IMR-90 (cell line): ENCODE results near the gene ACOT7. TPM values are rescaled to one million over a fixed set of nuclear protein-coding genes. Genes with fewer than 3 reads are reported as not detected.

ENCODE experiments used
- ATAC-seq: fragments of 200-7000 bp; cut with Tn5 transposase; 2 replicates; pipeline ENCODE4 v1.9.1; 2020; ENCODE audit warnings: low read depth, mild to moderate bottlenecking, moderate library complexity
- BruUV-seq: library from RNA; stranded (reverse); fragments of 400-500 nt; replicated peaks from 2 replicates; lab custom pipeline; 2021; lab: Mats Ljungman, UMichigan
- CTCF ChIA-PET: fragments of 300-600 bp; formaldehyde crosslinking; extraction: SDS; loops from one replicate; lab custom pipeline; 2021; ENCODE audit warnings: antibody characterized with exemption; lab: Yijun Ruan, JAX
- POLR2A ChIA-PET: fragments of 300-600 bp; sonication (Branson Sonifier 250); formaldehyde crosslinking; loops from one replicate; lab custom pipeline; 2022; ENCODE audit warnings: antibody characterized with exemption; ENCODE audit not compliant: unreplicated experiment; lab: Charles Lee
- DNase-seq: peaks from one replicate; pipeline ENCODE4 v3.0.0; 2013
- H2AFZ ChIP-seq: replicated peaks from 2 replicates; pipeline ENCODE3; 2013; ENCODE audit warnings: low read length, mild to moderate bottlenecking; ENCODE audit not compliant: poor library complexity
- H2AK5ac ChIP-seq: 2 replicates; pipeline ENCODE4 v1.6.1; 2013; ENCODE audit warnings: low read depth, low read length, inconsistent platforms
- H2AK9ac ChIP-seq: replicated peaks from 2 replicates; pipeline ENCODE3; 2013; ENCODE audit warnings: mild to moderate bottlenecking, low read depth, low read length, moderate library complexity; ENCODE audit not compliant: poor library complexity
- H2BK120ac ChIP-seq: 2 replicates; pipeline ENCODE4 v1.6.1; 2013; ENCODE audit warnings: low read depth, low read length, inconsistent platforms
- H2BK15ac ChIP-seq: 3 replicates; pipeline ENCODE4 v1.6.1; 2013; ENCODE audit warnings: low read depth, low read length, inconsistent platforms
- H2BK20ac ChIP-seq: 2 replicates; pipeline ENCODE4 v1.6.1; 2013; ENCODE audit warnings: low read depth, mild to moderate bottlenecking, inconsistent platforms, low read length, moderate library complexity
- H2BK5ac ChIP-seq: 2 replicates; pipeline ENCODE4 v1.6.1; 2013; ENCODE audit warnings: mild to moderate bottlenecking, low read depth, low read length, inconsistent platforms; ENCODE audit not compliant: poor library complexity, severe bottlenecking
- H3K14ac ChIP-seq: replicated peaks from 2 replicates; pipeline ENCODE4 v1.6.1; 2013; ENCODE audit warnings: low read depth, low read length, inconsistent platforms
- H3K18ac ChIP-seq: 2 replicates; pipeline ENCODE4 v1.6.1; 2013; ENCODE audit warnings: low read depth, low read length, control low read depth
- H3K23ac ChIP-seq: 2 replicates; pipeline ENCODE4 v1.6.1; 2013; ENCODE audit warnings: low read depth, low read length, inconsistent platforms
- H3K27ac ChIP-seq: 2 replicates; pipeline ENCODE4 v1.5.1; 2013; ENCODE audit warnings: mild to moderate bottlenecking, control low read depth, low read length; ENCODE audit not compliant: insufficient read depth
- H3K27me3 ChIP-seq: 2 replicates; pipeline ENCODE4 v1.6.1; 2013; ENCODE audit warnings: low read length; ENCODE audit not compliant: control insufficient read depth, insufficient read depth
- H3K36me3 ChIP-seq: 2 replicates; pipeline ENCODE4 v1.6.1; 2013; ENCODE audit warnings: low read length, mixed read lengths; ENCODE audit not compliant: control insufficient read depth, insufficient read depth
- H3K4ac ChIP-seq: 2 replicates; pipeline ENCODE4 v1.6.1; 2013; ENCODE audit warnings: low read depth, low read length, inconsistent platforms
- H3K4me1 ChIP-seq: 2 replicates; pipeline ENCODE4 v1.6.1; 2013; ENCODE audit warnings: low read length, mixed read lengths; ENCODE audit not compliant: control insufficient read depth, insufficient read depth
- H3K4me2 ChIP-seq: 2 replicates; pipeline ENCODE4 v1.6.1; 2013; ENCODE audit warnings: low read depth, mild to moderate bottlenecking, control low read depth, low read length, moderate library complexity
- H3K4me3 ChIP-seq: 2 replicates; pipeline ENCODE4 v1.5.1; 2013; ENCODE audit warnings: low read depth, mild to moderate bottlenecking, control low read depth, low read length, moderate library complexity; ENCODE audit not compliant: insufficient read depth
- H3K56ac ChIP-seq: 2 replicates; pipeline ENCODE4 v1.6.1; 2013; ENCODE audit warnings: low read length, inconsistent platforms; ENCODE audit not compliant: insufficient read depth; ENCODE audit errors: extremely low read depth
- H3K79me1 ChIP-seq, 2 experiments: 2 replicates each; pipeline ENCODE4 v1.6.1; 2013; ENCODE audit warnings: low read length in 2 of 2, inconsistent platforms in 1 of 2, low read depth in 1 of 2
- H3K9ac ChIP-seq: 2 replicates; pipeline ENCODE4 v1.6.1; 2013; ENCODE audit warnings: low read depth, low read length, control low read depth
- H3K9me1 ChIP-seq: 2 replicates; pipeline ENCODE4 v1.6.1; 2013; ENCODE audit warnings: low read length, inconsistent platforms; ENCODE audit not compliant: insufficient read depth
- H3K9me3 ChIP-seq: 2 replicates; pipeline ENCODE4 v1.6.1; 2013; ENCODE audit warnings: low read length; ENCODE audit not compliant: control insufficient read depth, insufficient read depth
- H4K20me1 ChIP-seq: 2 replicates; pipeline ENCODE4 v1.6.1; 2013; ENCODE audit warnings: low read length, inconsistent platforms; ENCODE audit not compliant: insufficient read depth
- H4K5ac ChIP-seq: 2 replicates; pipeline ENCODE4 v1.6.1; 2013; ENCODE audit warnings: mild to moderate bottlenecking, low read depth, low read length, control low read depth
- H4K8ac ChIP-seq, 2 experiments: 2 replicates each; pipeline ENCODE4 v1.6.1; 2013; ENCODE audit warnings: low read depth in 2 of 2, low read length in 2 of 2, control low read depth in 1 of 2, inconsistent platforms in 1 of 2
- H4K91ac ChIP-seq: 2 replicates; pipeline ENCODE4 v1.6.1; 2013; ENCODE audit warnings: low read depth, low read length, inconsistent platforms; ENCODE audit not compliant: insufficient read depth
- BHLHE40 ChIP-seq: fragments of 150-350 bp; IDR thresholded peaks from 2 replicates; pipeline ENCODE4 v1.6.1; 2016; ENCODE audit warnings: mild to moderate bottlenecking, low read depth, low read length
- CHD1 ChIP-seq: IDR thresholded peaks from 2 replicates; pipeline ENCODE4 v1.6.1; 2012; ENCODE audit warnings: low read depth, low read length, improper control_type of control experiment
- FOS ChIP-seq: fragments of 150-350 bp; IDR thresholded peaks from 2 replicates; pipeline ENCODE4 v1.6.1; 2016; ENCODE audit warnings: low read depth, low read length
- MAFK ChIP-seq: IDR thresholded peaks from 2 replicates; pipeline ENCODE4 v1.6.1; 2012; ENCODE audit warnings: low read depth, low read length, improper control_type of control experiment
- MAZ ChIP-seq: IDR thresholded peaks from 2 replicates; pipeline ENCODE4 v1.6.1; 2012; ENCODE audit warnings: low read depth, mild to moderate bottlenecking, low read length, improper control_type of control experiment, moderate library complexity, borderline replicate concordance
- MXI1 ChIP-seq: IDR thresholded peaks from 2 replicates; pipeline ENCODE4 v1.6.1; 2012; ENCODE audit warnings: low read depth, mild to moderate bottlenecking, low read length, moderate library complexity, borderline replicate concordance
- NFE2L2 ChIP-seq: fragments of 150-350 bp; IDR thresholded peaks from 2 replicates; pipeline ENCODE4 v1.6.1; 2016; ENCODE audit warnings: low read depth, mild to moderate bottlenecking, low read length
- POLR2A ChIP-seq: IDR thresholded peaks from 2 replicates; pipeline ENCODE4 v1.6.1; 2012; ENCODE audit warnings: mild to moderate bottlenecking, low read depth, low read length
- RAD21 ChIP-seq: IDR thresholded peaks from 2 replicates; pipeline ENCODE4 v1.6.1; 2012; ENCODE audit warnings: low read length, improper control_type of control experiment
- RFX5 ChIP-seq: IDR thresholded peaks from 2 replicates; pipeline ENCODE4 v1.8.0; 2012; ENCODE audit warnings: low read depth, mild to moderate bottlenecking, low read length, moderate library complexity
- SMC3 ChIP-seq: fragments of 150-350 bp; IDR thresholded peaks from 2 replicates; pipeline ENCODE4 v1.6.1; 2016; ENCODE audit warnings: low read depth, mild to moderate bottlenecking, antibody characterized with exemption, low read length, moderate library complexity
- WGBS, 2 experiments: methylation state at CpG; one replicate each; pipeline versions ENCODE4 v1.1.5 to v1.1.7; 2013; ENCODE audit warnings: missing lambda C conversion rate in 2 of 2; ENCODE audit not compliant: insufficient read length in 1 of 2; ENCODE audit errors: extremely low coverage in 2 of 2; 5-methylcytosine and 5-hydroxymethylcytosine counted together
- dilution Hi-C: fragments of 300-500 bp; cut with HindIII; formaldehyde crosslinking; loops from one replicate; pipeline ENCODE4 v1.14.3; 2018; ENCODE audit warnings: low sequenced_read_pairs; ENCODE audit not compliant: unreplicated experiment
- in situ Hi-C: fragments of 300-500 bp; cut with MboI; formaldehyde crosslinking; loops from 3 replicates; pipeline ENCODE4 v1.14.3; 2019; ENCODE audit warnings: low sequenced_read_pairs, inconsistent platforms, mixed read lengths
- intact Hi-C: fragments of 100-400 bp; cut with micrococcal nuclease; formaldehyde crosslinking; loops from 2 replicates; pipeline ENCODE4 v1.10.0; 2022
- polyA plus RNA-seq, 3 experiments: library from polyadenylated mRNA; depleted of rRNA; stranded (reverse); fragments of >200 nt; gene quantifications; 2 replicates each; pipeline ENCODE4 v1.2.3, GENCODE V29; 2012; ENCODE audit warnings: low replicate concordance in 1 of 3
- total RNA-seq: library from RNA; depleted of rRNA; stranded (reverse); fragments of >200 nt; gene quantifications from 2 replicates; pipeline ENCODE4 v1.2.3, GENCODE V29; 2012
- TF ChIP-seq, protein P1 (sequence below): fragments of 150-350 bp; IDR thresholded peaks from 2 replicates; pipeline ENCODE4 v1.6.1; 2016; ENCODE audit warnings: low read depth, mild to moderate bottlenecking, low read length, moderate library complexity, borderline replicate concordance
- TF ChIP-seq, protein P2 (sequence below): fragments of 150-350 bp; IDR thresholded peaks from 2 replicates; pipeline ENCODE4 v1.6.1; 2017; ENCODE audit warnings: mild to moderate bottlenecking, antibody characterized with exemption, low read length, low read depth
- TF ChIP-seq, protein P3 (sequence below): conservative IDR thresholded peaks from 2 replicates; pipeline ENCODE4 v1.5.1; 2012; ENCODE audit warnings: mild to moderate bottlenecking, low read depth, low read length, improper control_type of control experiment

ACOT7 gene
- total and polyA plus RNA-seq, 2 of the 4 experiments (the other 2 are of a cell fraction), result 51.6 to 242 TPM

DNA sequence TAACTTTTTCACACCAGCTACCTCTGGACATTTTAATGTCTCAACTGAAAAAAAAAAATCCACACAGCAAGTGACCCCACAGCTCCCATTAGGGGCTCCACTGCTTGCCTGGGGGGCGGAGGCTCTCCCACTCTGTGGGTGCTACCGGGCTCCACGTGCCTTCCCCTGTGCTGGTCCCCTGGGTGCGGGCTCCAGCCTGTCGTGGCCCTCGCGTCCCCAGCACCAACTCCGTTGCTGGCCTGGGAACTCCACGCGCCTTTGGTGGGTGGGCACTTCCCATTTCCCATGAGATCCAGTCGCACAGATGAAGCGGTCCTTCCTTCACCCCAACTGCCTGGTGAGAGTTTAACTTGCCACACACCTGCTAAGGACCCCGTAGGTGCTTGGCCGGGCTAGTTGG, 105.5 kb downstream of the ACOT7 start:
- in situ Hi-C loops, result no loop called here
- H3K56ac ChIP-seq, result no peak overlapping the region
- H2BK15ac ChIP-seq, result no peak overlapping the region
- no peak overlapping the region for H2BK20ac ChIP-seq
- no peak overlapping the region for H4K5ac ChIP-seq
- TF ChIP-seq, protein P1, sequence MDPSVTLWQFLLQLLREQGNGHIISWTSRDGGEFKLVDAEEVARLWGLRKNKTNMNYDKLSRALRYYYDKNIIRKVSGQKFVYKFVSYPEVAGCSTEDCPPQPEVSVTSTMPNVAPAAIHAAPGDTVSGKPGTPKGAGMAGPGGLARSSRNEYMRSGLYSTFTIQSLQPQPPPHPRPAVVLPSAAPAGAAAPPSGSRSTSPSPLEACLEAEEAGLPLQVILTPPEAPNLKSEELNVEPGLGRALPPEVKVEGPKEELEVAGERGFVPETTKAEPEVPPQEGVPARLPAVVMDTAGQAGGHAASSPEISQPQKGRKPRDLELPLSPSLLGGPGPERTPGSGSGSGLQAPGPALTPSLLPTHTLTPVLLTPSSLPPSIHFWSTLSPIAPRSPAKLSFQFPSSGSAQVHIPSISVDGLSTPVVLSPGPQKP, result no peak
- no peak for TF ChIP-seq MAFK
- no peak for TF ChIP-seq MAZ
- TF ChIP-seq MXI1, result no peak
- no peak for TF ChIP-seq POLR2A
- TF ChIP-seq SMC3, result no peak
- TF ChIP-seq, protein P2, sequence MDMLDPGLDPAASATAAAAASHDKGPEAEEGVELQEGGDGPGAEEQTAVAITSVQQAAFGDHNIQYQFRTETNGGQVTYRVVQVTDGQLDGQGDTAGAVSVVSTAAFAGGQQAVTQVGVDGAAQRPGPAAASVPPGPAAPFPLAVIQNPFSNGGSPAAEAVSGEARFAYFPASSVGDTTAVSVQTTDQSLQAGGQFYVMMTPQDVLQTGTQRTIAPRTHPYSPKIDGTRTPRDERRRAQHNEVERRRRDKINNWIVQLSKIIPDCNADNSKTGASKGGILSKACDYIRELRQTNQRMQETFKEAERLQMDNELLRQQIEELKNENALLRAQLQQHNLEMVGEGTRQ, result no peak
- TF ChIP-seq BHLHE40, result no peak
- TF ChIP-seq CHD1, result no peak
- TF ChIP-seq RAD21, result no peak
- TF ChIP-seq NFE2L2, result no peak
- TF ChIP-seq, protein P3, sequence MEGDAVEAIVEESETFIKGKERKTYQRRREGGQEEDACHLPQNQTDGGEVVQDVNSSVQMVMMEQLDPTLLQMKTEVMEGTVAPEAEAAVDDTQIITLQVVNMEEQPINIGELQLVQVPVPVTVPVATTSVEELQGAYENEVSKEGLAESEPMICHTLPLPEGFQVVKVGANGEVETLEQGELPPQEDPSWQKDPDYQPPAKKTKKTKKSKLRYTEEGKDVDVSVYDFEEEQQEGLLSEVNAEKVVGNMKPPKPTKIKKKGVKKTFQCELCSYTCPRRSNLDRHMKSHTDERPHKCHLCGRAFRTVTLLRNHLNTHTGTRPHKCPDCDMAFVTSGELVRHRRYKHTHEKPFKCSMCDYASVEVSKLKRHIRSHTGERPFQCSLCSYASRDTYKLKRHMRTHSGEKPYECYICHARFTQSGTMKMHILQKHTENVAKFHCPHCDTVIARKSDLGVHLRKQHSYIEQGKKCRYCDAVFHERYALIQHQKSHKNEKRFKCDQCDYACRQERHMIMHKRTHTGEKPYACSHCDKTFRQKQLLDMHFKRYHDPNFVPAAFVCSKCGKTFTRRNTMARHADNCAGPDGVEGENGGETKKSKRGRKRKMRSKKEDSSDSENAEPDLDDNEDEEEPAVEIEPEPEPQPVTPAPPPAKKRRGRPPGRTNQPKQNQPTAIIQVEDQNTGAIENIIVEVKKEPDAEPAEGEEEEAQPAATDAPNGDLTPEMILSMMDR, result no peak
- no peak for TF ChIP-seq RFX5
- no peak for TF ChIP-seq FOS
- WGBS, 2 experiments, result 97% methylated on average over 10 of the region's 14 CpGs; no CpG with 5 or more reads in 1 of the 2 experiments
- no peaks in the 10 kb centered on the region for H3K9me1 ChIP-seq
- peaks cover 3% of the 10 kb centered on the region; the same call in 1 of the 2 replicates for H3K36me3 ChIP-seq
- BruUV-seq, result no TSS peak
- no peak overlapping the region for H2BK120ac ChIP-seq
- intact Hi-C loops, result no loop called here
- no peak overlapping the region for H3K4me2 ChIP-seq
- no peak for ATAC-seq
- dilution Hi-C loops, result no loop called here
- no peak overlapping the region for H2AK5ac ChIP-seq
- H3K27me3 ChIP-seq, result no peaks in the 10 kb centered on the region
- no peak overlapping the region for H3K14ac ChIP-seq
- H4K91ac ChIP-seq, result no peak overlapping the region
- no peaks in the 10 kb centered on the region for H3K4me1 ChIP-seq
- ChIA-PET CTCF (no interaction called here), POLR2A (no interaction called here)
- no peak overlapping the region for H2AK9ac ChIP-seq
- H3K27ac ChIP-seq, result no peak overlapping the region
- H3K79me1 ChIP-seq, result no peaks in the 10 kb centered on the region; a peak in 1 of 4 replicates
- no peaks in the 10 kb centered on the region for H3K9me3 ChIP-seq
- H3K23ac ChIP-seq, result no peak overlapping the region
- H3K18ac ChIP-seq, result no peak overlapping the region
- H4K8ac ChIP-seq, result no peak overlapping the region
- H2AFZ ChIP-seq, result no peak overlapping the region
- H3K4me3 ChIP-seq, result no peak overlapping the region
- H4K20me1 ChIP-seq, result no peaks in the 10 kb centered on the region
- no peak overlapping the region for H3K9ac ChIP-seq
- no peak overlapping the region for H3K4ac ChIP-seq
- no peak overlapping the region for H2BK5ac ChIP-seq
- DNase-seq, result no peak
